DOHH2 (cell line): ENCODE measurements around the gene AK9.

Source experiments
- CTCF ChIP-seq: fragments of 200-600 bp; sonication (generic); IDR thresholded peaks from one replicate; pipeline ENCODE4 v1.5.1; 2014; ENCODE audit warnings: antibody characterized with exemption, mild to moderate bottlenecking, low read depth, low read length; ENCODE audit not compliant: poor library complexity, severe bottlenecking
- EZH2phosphoT487 ChIP-seq: fragments of 200-600 bp; sonication (generic); IDR thresholded peaks from 2 replicates; pipeline ENCODE4 v1.6.1; 2017; ENCODE audit warnings: borderline replicate concordance, mild to moderate bottlenecking, antibody characterized with exemption, low read length, moderate library complexity, mixed read lengths

DNA sequence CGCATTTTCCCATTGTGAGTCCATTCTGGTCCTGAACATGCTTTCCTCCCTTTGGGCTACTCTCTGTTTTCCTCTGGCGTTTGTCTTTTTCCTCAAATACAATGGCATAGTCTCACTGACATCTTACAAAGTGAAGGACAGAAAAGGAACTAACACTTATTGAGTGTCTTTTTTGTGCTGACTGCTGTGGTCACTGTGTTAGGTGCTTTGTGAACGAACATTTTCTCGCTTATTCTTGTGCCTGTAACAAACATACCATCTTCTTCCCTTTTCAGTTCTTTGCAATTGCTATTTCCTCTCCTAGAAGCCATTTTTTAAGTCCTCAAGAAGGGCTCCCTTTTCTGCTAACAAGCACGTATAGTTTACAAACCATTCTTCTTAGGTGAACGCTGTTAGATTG, 15.5 kb upstream of the AK9 start:
- TF ChIP-seq CTCF: no peak
- TF ChIP-seq EZH2phosphoT487: no peak
